Liver (tissue), 3 donors: ENCODE data around the gene NAA35.

Experiments
- FOXA1 ChIP-seq: IDR thresholded peaks from 2 replicates; pipeline ENCODE4 v1.6.1; 2016; ENCODE audit warnings: antibody characterized with exemption
- GABPA ChIP-seq, 2 donors: IDR thresholded peaks in 1 of 2; conservative IDR thresholded peaks in 1 of 2; 2 replicates each; pipeline ENCODE4 v1.6.1; 2016; ENCODE audit warnings: antibody characterized with exemption in 2 of 2, mild to moderate bottlenecking in 1 of 2, moderate library complexity in 1 of 2
- JUND ChIP-seq, 2 donors: IDR thresholded peaks; 2 replicates each; pipeline ENCODE4 v1.6.1; 2016; ENCODE audit warnings: antibody characterized with exemption in 2 of 2
- MAX ChIP-seq: IDR thresholded peaks from 2 replicates; pipeline ENCODE4 v1.6.1; 2016; ENCODE audit warnings: antibody characterized with exemption
- NR2F2 ChIP-seq: IDR thresholded peaks from 2 replicates; pipeline ENCODE4 v1.6.1; 2016; ENCODE audit warnings: antibody characterized with exemption
- RAD21 ChIP-seq, 2 donors: IDR thresholded peaks; 2 replicates each; pipeline ENCODE4 v1.6.1; 2016; ENCODE audit warnings: antibody characterized with exemption in 2 of 2, mild to moderate bottlenecking in 2 of 2
- RXRA ChIP-seq, 2 donors: IDR thresholded peaks; 2 replicates each; pipeline ENCODE4 v1.6.1; 2017 to 2018; ENCODE audit warnings: antibody characterized with exemption in 2 of 2, mild to moderate bottlenecking in 1 of 2
- TAF1 ChIP-seq: conservative IDR thresholded peaks from 2 replicates; pipeline ENCODE4 v1.6.1; 2016; ENCODE audit warnings: antibody characterized with exemption, mild to moderate bottlenecking
- TF ChIP-seq, protein P1 (sequence below): fragments of 150-350 bp; IDR thresholded peaks from 2 replicates; pipeline ENCODE4 v1.5.1; 2017; ENCODE audit warnings: improper control_type of control experiment, low read depth, low read length; ENCODE audit not compliant: missing input control
- TF ChIP-seq, protein P2 (sequence below): IDR thresholded peaks from 2 replicates; pipeline ENCODE4 v1.6.1; 2016; ENCODE audit warnings: antibody characterized with exemption, mild to moderate bottlenecking
- donor health status: healthy.
- donor health status: healthy.

- TF ChIP-seq, protein P1, sequence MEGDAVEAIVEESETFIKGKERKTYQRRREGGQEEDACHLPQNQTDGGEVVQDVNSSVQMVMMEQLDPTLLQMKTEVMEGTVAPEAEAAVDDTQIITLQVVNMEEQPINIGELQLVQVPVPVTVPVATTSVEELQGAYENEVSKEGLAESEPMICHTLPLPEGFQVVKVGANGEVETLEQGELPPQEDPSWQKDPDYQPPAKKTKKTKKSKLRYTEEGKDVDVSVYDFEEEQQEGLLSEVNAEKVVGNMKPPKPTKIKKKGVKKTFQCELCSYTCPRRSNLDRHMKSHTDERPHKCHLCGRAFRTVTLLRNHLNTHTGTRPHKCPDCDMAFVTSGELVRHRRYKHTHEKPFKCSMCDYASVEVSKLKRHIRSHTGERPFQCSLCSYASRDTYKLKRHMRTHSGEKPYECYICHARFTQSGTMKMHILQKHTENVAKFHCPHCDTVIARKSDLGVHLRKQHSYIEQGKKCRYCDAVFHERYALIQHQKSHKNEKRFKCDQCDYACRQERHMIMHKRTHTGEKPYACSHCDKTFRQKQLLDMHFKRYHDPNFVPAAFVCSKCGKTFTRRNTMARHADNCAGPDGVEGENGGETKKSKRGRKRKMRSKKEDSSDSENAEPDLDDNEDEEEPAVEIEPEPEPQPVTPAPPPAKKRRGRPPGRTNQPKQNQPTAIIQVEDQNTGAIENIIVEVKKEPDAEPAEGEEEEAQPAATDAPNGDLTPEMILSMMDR: no peak
- TF ChIP-seq RXRA (IDR thresholded peaks at IDR 0.05) (no peak), FOXA1 (no peak), NR2F2 (no peak), RAD21 (IDR thresholded peaks at IDR 0.05) (no peak), GABPA (IDR thresholded peaks at IDR 0.05 in 1 of 2, conservative IDR thresholded peaks at IDR 0.05 in 1 of 2) (no peak), TAF1 (no peak), JUND (IDR thresholded peaks at IDR 0.05) (no peak), MAX (no peak)
- TF ChIP-seq, protein P2, sequence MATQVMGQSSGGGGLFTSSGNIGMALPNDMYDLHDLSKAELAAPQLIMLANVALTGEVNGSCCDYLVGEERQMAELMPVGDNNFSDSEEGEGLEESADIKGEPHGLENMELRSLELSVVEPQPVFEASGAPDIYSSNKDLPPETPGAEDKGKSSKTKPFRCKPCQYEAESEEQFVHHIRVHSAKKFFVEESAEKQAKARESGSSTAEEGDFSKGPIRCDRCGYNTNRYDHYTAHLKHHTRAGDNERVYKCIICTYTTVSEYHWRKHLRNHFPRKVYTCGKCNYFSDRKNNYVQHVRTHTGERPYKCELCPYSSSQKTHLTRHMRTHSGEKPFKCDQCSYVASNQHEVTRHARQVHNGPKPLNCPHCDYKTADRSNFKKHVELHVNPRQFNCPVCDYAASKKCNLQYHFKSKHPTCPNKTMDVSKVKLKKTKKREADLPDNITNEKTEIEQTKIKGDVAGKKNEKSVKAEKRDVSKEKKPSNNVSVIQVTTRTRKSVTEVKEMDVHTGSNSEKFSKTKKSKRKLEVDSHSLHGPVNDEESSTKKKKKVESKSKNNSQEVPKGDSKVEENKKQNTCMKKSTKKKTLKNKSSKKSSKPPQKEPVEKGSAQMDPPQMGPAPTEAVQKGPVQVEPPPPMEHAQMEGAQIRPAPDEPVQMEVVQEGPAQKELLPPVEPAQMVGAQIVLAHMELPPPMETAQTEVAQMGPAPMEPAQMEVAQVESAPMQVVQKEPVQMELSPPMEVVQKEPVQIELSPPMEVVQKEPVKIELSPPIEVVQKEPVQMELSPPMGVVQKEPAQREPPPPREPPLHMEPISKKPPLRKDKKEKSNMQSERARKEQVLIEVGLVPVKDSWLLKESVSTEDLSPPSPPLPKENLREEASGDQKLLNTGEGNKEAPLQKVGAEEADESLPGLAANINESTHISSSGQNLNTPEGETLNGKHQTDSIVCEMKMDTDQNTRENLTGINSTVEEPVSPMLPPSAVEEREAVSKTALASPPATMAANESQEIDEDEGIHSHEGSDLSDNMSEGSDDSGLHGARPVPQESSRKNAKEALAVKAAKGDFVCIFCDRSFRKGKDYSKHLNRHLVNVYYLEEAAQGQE: no peak
Observed at GRCh38 chr9:86027767-86028166, 86.8 kb downstream of the NAA35 start.
